ENCODE results near the gene CYB561D1. TPM values are rescaled to one million over a fixed set of nuclear protein-coding genes. Genes with fewer than 3 reads are reported as not detected.

The CYB561D1 gene
- total and polyA plus RNA-seq, 9 of the 15 experiments (the other 6 are each of a cell fraction or from before 2014, with no cell fraction given), result 0.71 to 7.2 (median 3.5) TPM

DNA sequence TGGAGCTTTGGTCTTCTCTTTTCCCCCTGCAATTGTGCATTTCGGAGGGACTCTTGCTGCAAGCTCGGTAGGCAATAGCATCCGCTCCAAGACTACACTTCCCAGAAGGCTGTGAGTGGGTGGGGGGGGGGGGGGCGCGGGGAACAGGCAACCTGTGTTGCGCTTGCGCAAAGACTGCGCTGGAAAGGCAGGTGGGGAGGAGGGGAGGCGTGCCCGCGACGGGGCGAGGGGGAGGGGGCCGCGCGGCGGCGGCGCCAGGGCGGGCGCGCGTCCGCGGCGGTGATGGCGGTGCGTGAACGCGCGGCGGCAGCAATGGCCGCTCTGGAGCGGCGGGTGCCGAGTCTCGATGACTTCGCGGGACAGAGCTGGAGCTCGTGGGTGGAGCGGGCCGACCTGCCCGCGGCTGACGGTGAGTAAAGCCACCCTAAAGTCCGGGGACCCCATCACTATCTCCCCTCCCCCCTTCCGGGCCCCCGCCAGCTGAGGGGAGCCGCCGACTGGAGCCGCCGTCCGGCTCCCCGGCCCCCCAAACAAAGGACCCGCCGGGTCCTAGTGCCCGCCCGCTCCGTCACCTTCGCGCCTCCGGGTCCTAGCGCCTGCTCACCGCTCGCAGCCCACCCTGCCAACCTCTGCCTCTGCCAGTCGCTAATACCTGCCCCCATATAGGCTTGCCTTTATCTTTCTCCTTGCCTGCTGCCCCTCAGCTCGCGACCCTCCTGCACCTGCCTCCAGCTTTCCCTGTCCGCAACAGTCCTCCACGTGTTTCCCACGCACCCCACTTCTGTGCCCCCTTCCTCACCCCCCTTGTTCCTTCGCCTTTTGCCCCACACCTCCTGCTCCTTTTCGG is 10.0 kb upstream of the CYB561D1 start, which contains the start of gene ATXN7L2 (continued):
- TF ChIP-seq ZNF174 (CRISPR knock-in tag; IDR thresholded peaks at IDR 0.05), result no peak
- TF ChIP-seq, protein P1, sequence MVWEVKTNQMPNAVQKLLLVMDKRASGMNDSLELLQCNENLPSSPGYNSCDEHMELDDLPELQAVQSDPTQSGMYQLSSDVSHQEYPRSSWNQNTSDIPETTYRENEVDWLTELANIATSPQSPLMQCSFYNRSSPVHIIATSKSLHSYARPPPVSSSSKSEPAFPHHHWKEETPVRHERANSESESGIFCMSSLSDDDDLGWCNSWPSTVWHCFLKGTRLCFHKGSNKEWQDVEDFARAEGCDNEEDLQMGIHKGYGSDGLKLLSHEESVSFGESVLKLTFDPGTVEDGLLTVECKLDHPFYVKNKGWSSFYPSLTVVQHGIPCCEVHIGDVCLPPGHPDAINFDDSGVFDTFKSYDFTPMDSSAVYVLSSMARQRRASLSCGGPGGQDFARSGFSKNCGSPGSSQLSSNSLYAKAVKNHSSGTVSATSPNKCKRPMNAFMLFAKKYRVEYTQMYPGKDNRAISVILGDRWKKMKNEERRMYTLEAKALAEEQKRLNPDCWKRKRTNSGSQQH (CRISPR knock-in tag; IDR thresholded peaks at IDR 0.05), result peak; percentile 88
- peak; percentile 64; the same call in 1 of the 2 replicates for TF ChIP-seq ZEB2 (IDR thresholded peaks at IDR 0.05)
- peak in 1 of 2 experiments; percentile 92; a peak in 2 of 4 replicates for TF ChIP-seq KDM4B (IDR thresholded peaks at IDR 0.05; ENCODE audit: borderline replicate concordance in 2 of 2, low read depth in 1 of 2)
- no peak for TF ChIP-seq HOXB6 (CRISPR knock-in tag; IDR thresholded peaks at IDR 0.05; ENCODE audit: borderline replicate concordance)
- no peak for TF ChIP-seq ZNF436 (CRISPR knock-in tag; IDR thresholded peaks at IDR 0.05)
- peak; percentile 46; the same call in 1 of the 2 replicates for TF ChIP-seq ESRRA (IDR thresholded peaks at IDR 0.05; ENCODE audit: borderline replicate concordance, low read depth)
- TF ChIP-seq MBD2 (IDR thresholded peaks at IDR 0.05; ENCODE audit: borderline replicate concordance, low read depth), result peak; percentile 54; the same call in 1 of the 2 replicates
- TF ChIP-seq, protein P2, sequence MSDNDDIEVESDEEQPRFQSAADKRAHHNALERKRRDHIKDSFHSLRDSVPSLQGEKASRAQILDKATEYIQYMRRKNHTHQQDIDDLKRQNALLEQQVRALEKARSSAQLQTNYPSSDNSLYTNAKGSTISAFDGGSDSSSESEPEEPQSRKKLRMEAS (CRISPR knock-in tag; IDR thresholded peaks at IDR 0.05), result peak; percentile 95
- no peak for TF ChIP-seq ZFP30 (CRISPR knock-in tag; IDR thresholded peaks at IDR 0.05; ENCODE audit: borderline replicate concordance)
- no peak for TF ChIP-seq ZNF224 (CRISPR knock-in tag; IDR thresholded peaks at IDR 0.05)
- peak; percentile 2; the same call in 1 of the 2 replicates for TF ChIP-seq BHLHE40 (IDR thresholded peaks at IDR 0.05; ENCODE audit: low read length)
- TF ChIP-seq FOS (IDR thresholded peaks at IDR 0.05; ENCODE audit: extremely low read depth, insufficient read length), result no peak
- peak; percentile 78; the same call in 1 of the 2 replicates for TF ChIP-seq CBFB (CRISPR knock-in tag; IDR thresholded peaks at IDR 0.05)
- TF ChIP-seq, protein P3, sequence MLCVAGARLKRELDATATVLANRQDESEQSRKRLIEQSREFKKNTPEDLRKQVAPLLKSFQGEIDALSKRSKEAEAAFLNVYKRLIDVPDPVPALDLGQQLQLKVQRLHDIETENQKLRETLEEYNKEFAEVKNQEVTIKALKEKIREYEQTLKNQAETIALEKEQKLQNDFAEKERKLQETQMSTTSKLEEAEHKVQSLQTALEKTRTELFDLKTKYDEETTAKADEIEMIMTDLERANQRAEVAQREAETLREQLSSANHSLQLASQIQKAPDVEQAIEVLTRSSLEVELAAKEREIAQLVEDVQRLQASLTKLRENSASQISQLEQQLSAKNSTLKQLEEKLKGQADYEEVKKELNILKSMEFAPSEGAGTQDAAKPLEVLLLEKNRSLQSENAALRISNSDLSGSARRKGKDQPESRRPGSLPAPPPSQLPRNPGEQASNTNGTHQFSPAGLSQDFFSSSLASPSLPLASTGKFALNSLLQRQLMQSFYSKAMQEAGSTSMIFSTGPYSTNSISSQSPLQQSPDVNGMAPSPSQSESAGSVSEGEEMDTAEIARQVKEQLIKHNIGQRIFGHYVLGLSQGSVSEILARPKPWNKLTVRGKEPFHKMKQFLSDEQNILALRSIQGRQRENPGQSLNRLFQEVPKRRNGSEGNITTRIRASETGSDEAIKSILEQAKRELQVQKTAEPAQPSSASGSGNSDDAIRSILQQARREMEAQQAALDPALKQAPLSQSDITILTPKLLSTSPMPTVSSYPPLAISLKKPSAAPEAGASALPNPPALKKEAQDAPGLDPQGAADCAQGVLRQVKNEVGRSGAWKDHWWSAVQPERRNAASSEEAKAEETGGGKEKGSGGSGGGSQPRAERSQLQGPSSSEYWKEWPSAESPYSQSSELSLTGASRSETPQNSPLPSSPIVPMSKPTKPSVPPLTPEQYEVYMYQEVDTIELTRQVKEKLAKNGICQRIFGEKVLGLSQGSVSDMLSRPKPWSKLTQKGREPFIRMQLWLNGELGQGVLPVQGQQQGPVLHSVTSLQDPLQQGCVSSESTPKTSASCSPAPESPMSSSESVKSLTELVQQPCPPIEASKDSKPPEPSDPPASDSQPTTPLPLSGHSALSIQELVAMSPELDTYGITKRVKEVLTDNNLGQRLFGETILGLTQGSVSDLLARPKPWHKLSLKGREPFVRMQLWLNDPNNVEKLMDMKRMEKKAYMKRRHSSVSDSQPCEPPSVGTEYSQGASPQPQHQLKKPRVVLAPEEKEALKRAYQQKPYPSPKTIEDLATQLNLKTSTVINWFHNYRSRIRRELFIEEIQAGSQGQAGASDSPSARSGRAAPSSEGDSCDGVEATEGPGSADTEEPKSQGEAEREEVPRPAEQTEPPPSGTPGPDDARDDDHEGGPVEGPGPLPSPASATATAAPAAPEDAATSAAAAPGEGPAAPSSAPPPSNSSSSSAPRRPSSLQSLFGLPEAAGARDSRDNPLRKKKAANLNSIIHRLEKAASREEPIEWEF (CRISPR knock-in tag; IDR thresholded peaks at IDR 0.05), result no peak
- TF ChIP-seq PPARD (CRISPR knock-in tag; IDR thresholded peaks at IDR 0.05), result no peak
- TF ChIP-seq, protein P4, sequence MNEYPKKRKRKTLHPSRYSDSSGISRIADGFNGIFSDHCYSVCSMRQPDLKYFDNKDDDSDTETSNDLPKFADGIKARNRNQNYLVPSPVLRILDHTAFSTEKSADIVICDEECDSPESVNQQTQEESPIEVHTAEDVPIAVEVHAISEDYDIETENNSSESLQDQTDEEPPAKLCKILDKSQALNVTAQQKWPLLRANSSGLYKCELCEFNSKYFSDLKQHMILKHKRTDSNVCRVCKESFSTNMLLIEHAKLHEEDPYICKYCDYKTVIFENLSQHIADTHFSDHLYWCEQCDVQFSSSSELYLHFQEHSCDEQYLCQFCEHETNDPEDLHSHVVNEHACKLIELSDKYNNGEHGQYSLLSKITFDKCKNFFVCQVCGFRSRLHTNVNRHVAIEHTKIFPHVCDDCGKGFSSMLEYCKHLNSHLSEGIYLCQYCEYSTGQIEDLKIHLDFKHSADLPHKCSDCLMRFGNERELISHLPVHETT (CRISPR knock-in tag; conservative IDR thresholded peaks at IDR 0.05 in 1 of 2, IDR thresholded peaks at IDR 0.05 in 1 of 2), result peak in 1 of 2 experiments; percentile 95; a peak in 2 of 4 replicates

Measured in K562 (cell line).